Breast epithelium (tissue), 4 donors: ENCODE measurements around the gene FNDC11. TPM values are rescaled to one million over a fixed set of nuclear protein-coding genes. Genes with fewer than 3 reads are reported as not detected.
A peak's percentile ranks its signal among the peaks of the same experiment; 100 is the strongest.

Experiments used
- DNase-seq, 2 donors: peaks; one replicate each; pipeline ENCODE4 v3.0.0-alpha.2; 2019; ENCODE audit warnings: low spot score in 2 of 2
- H3K27ac ChIP-seq, 2 donors: fragments of 200-600 bp; sonication (generic) in 1 of 2; one replicate each; pipeline ENCODE4 v1.5.1; 2016 to 2019; ENCODE audit warnings: mild to moderate bottlenecking in 1 of 2
- H3K27me3 ChIP-seq, 2 donors: fragments of 200-600 bp; sonication (generic) in 1 of 2; one replicate each; pipeline versions ENCODE4 v1.5.1 to v1.6.0; 2017 to 2019; ENCODE audit warnings: control low read depth in 1 of 2, mild to moderate bottlenecking in 1 of 2
- H3K36me3 ChIP-seq: fragments of 200-600 bp; one replicate; pipeline ENCODE4 v1.5.1; 2019
- H3K4me1 ChIP-seq, 2 donors: fragments of 200-600 bp; sonication (generic); one replicate each; pipeline ENCODE4 v1.5.1; 2016 to 2019; ENCODE audit warnings: control low read depth in 1 of 2
- H3K4me3 ChIP-seq, 3 donors: fragments of 200-600 bp; sonication (generic); 1 replicate in 2 of 3; 2 replicates in 1 of 3; pipeline ENCODE4 v1.5.1; 2016 to 2019; ENCODE audit warnings: mild to moderate bottlenecking in 3 of 3, moderate library complexity in 2 of 3
- H3K9me3 ChIP-seq, 2 donors: fragments of 200-600 bp; sonication (generic) in 1 of 2; one replicate each; pipeline ENCODE4 v1.5.1; 2016 to 2019; ENCODE audit warnings: control low read depth in 1 of 2
- CTCF ChIP-seq, 3 donors: fragments of 450-650 bp; IDR thresholded peaks; one replicate each; pipeline ENCODE4 v1.5.1; 2016 to 2017; ENCODE audit warnings: antibody characterized with exemption in 3 of 3, mild to moderate bottlenecking in 3 of 3, moderate library complexity in 3 of 3
- POLR2A ChIP-seq: fragments of 450-650 bp; IDR thresholded peaks from one replicate; pipeline ENCODE4 v1.6.1; 2016; ENCODE audit warnings: antibody characterized with exemption, mild to moderate bottlenecking, moderate library complexity
- POLR2AphosphoS5 ChIP-seq, 3 donors: sonication (generic); formaldehyde crosslinking; IDR thresholded peaks; one replicate each; pipeline ENCODE4 v1.6.1; 2017; ENCODE audit warnings: antibody characterized with exemption in 3 of 3
- intact Hi-C: fragments of 100-400 bp; cut with DNase I; formaldehyde crosslinking; loops from one replicate; pipeline ENCODE4 v1.15.1; 2023; ENCODE audit warnings: low total_unique reads
- total RNA-seq, 3 donors: library from RNA; depleted of rRNA; stranded (reverse); fragments of >200 nt; gene quantifications; one replicate each; pipeline ENCODE4 v1.1.0, GENCODE V29; 2016

The FNDC11 gene
- total RNA-seq, 3 donors from 2014 or later, result 0.29 to 0.33 (median 0.32) TPM

- peaks cover 0 to 25% of the 10 kb centered on the region in 2 donors for H3K27me3 ChIP-seq
- peaks cover 0 to 5% of the 10 kb centered on the region in 2 donors for H3K4me1 ChIP-seq
- intact Hi-C loops, result no loop called here
- H3K27ac ChIP-seq, result no peak overlapping the region
- no peak for TF ChIP-seq POLR2A
- no peak for TF ChIP-seq POLR2AphosphoS5 (IDR thresholded peaks at IDR 0.05)
- TF ChIP-seq CTCF (IDR thresholded peaks at IDR 0.05), result no peak
- no peaks in the 10 kb centered on the region for H3K9me3 ChIP-seq
- no peaks in the 10 kb centered on the region for H3K36me3 ChIP-seq
- no peak for DNase-seq
- no peak overlapping the region for H3K4me3 ChIP-seq
Measured at GRCh38 chr20:63549679-63550282, 4.2 kb upstream of the FNDC11 start.

- peaks cover 0 to 20% of the 10 kb centered on the region in 2 donors for H3K27me3 ChIP-seq
- H3K27ac ChIP-seq, result no peak overlapping the region
- intact Hi-C loops, result no loop called here
Measured at GRCh38 chr20:63551068-63551467, 2.9 kb upstream of the FNDC11 start.

GRCh38 chr20:63552481-63553249 lies 1.3 kb upstream of the FNDC11 start:
- no peak for TF ChIP-seq CTCF (IDR thresholded peaks at IDR 0.05)
- TF ChIP-seq POLR2AphosphoS5 (IDR thresholded peaks at IDR 0.05), result no peak
- TF ChIP-seq POLR2A, result no peak
- Histone ChIP-seq H3K4me3 (no peak overlapping the region), H3K27ac (peak overlapping the region in 1 of 2 donors; percentile 58), H3K9me3 (no peaks in the 10 kb centered on the region), H3K4me1 (peaks cover 0 to 5% of the 10 kb centered on the region in 2 donors), H3K36me3 (no peaks in the 10 kb centered on the region), H3K27me3 (peaks cover 0 to 12% of the 10 kb centered on the region in 2 donors)
- intact Hi-C loops, result no loop called here
- no peak for DNase-seq

More at GRCh38 chr20:63551068-63551467, 2.9 kb upstream of the FNDC11 start:
- no peaks in the 10 kb centered on the region for H3K36me3 ChIP-seq
- H3K4me3 ChIP-seq, result no peak overlapping the region
- TF ChIP-seq POLR2AphosphoS5 (IDR thresholded peaks at IDR 0.05), result no peak
- no peak for DNase-seq
- peaks cover 0 to 5% of the 10 kb centered on the region in 2 donors for H3K4me1 ChIP-seq
- H3K9me3 ChIP-seq, result no peaks in the 10 kb centered on the region

- peak overlapping the region; percentile 41 to 88 (median 70) for H3K4me3 ChIP-seq
- intact Hi-C loops, result no loop called here
- peaks cover 0 to 5% of the 10 kb centered on the region in 2 donors for H3K27me3 ChIP-seq
- no peaks in the 10 kb centered on the region for H3K36me3 ChIP-seq
- TF ChIP-seq POLR2A (no peak), CTCF (IDR thresholded peaks at IDR 0.05) (no peak), POLR2AphosphoS5 (IDR thresholded peaks at IDR 0.05) (peak in 1 of 3 donors; percentile 11)
- no peaks in the 10 kb centered on the region for H3K9me3 ChIP-seq
- peak; percentile 75 to 89 for DNase-seq
- H3K4me1 ChIP-seq, result peaks cover 0 to 5% of the 10 kb centered on the region in 2 donors
- peak overlapping the region; percentile 40 to 58 for H3K27ac ChIP-seq
Measured at GRCh38 chr20:63553251-63553932, 567 bp upstream of the FNDC11 start.

- DNase-seq, result no peak
- no peaks in the 10 kb centered on the region for H3K36me3 ChIP-seq
- intact Hi-C loops, result no loop called here
- peak overlapping the region; percentile 41 to 88 (median 70) for H3K4me3 ChIP-seq
- no peak for TF ChIP-seq POLR2A
- no peak for TF ChIP-seq POLR2AphosphoS5 (IDR thresholded peaks at IDR 0.05)
- TF ChIP-seq CTCF (IDR thresholded peaks at IDR 0.05), result no peak
- peak overlapping the region in 1 of 2 donors; percentile 58 for H3K27ac ChIP-seq
- H3K4me1 ChIP-seq, result peaks cover 0 to 5% of the 10 kb centered on the region in 2 donors
- H3K27me3 ChIP-seq, result no peaks in the 10 kb centered on the region
- no peaks in the 10 kb centered on the region for H3K9me3 ChIP-seq
Measured at GRCh38 chr20:63554361-63555278, 661 bp downstream of the FNDC11 start.
